Gastrocnemius medialis (tissue), 4 donors: ENCODE measurements around the gene RABL6.

ENCODE experiments used
- POLR2A ChIP-seq, 2 donors: fragments of 450-650 bp; IDR thresholded peaks; one replicate each; pipeline ENCODE4 v1.6.1; 2017; ENCODE audit warnings: antibody characterized with exemption in 2 of 2, mild to moderate bottlenecking in 2 of 2, moderate library complexity in 2 of 2
- TF ChIP-seq, protein P1 (sequence below), 5 experiments: fragments of 450-650 bp in 3 of 5; fragments of 200-600 bp in 2 of 5; sonication (generic) in 2 of 5; IDR thresholded peaks in 4 of 5; conservative IDR thresholded peaks in 1 of 5; 1 replicate in 4 of 5; 2 replicates in 1 of 5; pipeline ENCODE4 v1.5.1; 2016 to 2019; ENCODE audit warnings: antibody characterized with exemption in 5 of 5, mild to moderate bottlenecking in 3 of 5, moderate library complexity in 3 of 5

DNA sequence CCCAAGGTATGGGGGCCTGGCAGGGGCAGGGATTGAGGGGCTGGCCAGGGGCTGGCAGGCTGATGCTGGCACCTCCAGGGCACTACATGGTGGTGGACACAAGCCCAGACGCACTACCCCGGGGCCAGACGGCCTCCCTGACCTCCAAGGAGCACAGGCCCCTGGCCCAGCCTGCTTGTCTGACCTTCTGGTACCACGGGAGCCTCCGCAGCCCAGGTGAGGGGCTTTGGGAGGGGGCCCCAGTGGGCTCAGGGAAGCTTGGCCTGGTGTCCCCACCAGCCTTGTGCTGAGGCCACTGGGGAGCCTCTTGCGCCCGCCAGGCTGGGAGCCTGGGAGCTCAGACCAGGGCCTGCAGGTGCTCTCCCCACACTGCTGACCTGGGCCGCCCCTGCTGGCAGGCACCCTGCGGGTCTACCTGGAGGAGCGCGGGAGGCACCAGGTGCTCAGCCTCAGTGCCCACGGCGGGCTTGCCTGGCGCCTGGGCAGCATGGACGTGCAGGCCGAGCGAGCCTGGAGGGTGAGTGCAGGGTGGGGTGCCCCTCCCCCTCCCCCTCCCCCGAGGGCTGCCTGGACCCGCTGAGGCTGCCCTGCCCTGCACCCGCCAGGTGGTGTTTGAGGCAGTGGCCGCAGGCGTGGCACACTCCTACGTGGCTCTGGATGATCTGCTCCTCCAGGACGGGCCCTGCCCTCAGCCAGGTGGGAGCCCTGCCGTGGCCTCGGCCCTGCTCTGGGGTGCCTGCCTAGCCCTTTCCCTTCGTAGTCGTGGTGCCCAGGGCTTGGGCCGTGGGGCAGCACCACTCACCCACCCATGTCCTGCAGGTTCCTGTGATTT lies 50.0 kb downstream of the RABL6 start:
- TF ChIP-seq, protein P1, sequence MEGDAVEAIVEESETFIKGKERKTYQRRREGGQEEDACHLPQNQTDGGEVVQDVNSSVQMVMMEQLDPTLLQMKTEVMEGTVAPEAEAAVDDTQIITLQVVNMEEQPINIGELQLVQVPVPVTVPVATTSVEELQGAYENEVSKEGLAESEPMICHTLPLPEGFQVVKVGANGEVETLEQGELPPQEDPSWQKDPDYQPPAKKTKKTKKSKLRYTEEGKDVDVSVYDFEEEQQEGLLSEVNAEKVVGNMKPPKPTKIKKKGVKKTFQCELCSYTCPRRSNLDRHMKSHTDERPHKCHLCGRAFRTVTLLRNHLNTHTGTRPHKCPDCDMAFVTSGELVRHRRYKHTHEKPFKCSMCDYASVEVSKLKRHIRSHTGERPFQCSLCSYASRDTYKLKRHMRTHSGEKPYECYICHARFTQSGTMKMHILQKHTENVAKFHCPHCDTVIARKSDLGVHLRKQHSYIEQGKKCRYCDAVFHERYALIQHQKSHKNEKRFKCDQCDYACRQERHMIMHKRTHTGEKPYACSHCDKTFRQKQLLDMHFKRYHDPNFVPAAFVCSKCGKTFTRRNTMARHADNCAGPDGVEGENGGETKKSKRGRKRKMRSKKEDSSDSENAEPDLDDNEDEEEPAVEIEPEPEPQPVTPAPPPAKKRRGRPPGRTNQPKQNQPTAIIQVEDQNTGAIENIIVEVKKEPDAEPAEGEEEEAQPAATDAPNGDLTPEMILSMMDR (IDR thresholded peaks at IDR 0.05 in 4 of 5, conservative IDR thresholded peaks at IDR 0.05 in 1 of 5) = no peak
- no peak for TF ChIP-seq POLR2A (IDR thresholded peaks at IDR 0.05)
